AG04449 (cell line): ENCODE measurements around the gene TMPRSS12.
"Not testable (repeated sequence)": the region's sequence is repeated elsewhere in the genome, so short reads cannot be mapped to it uniquely, and the experiment has no call there.

Source experiments
- CTCF ChIA-PET: fragments of 350-600 bp; formaldehyde crosslinking; extraction: SDS; loops from one replicate; lab custom pipeline; 2021; ENCODE audit warnings: antibody characterized with exemption; lab: Yijun Ruan, JAX
- POLR2A ChIA-PET: fragments of 400-600, 350-600 bp; formaldehyde crosslinking; extraction: SDS; loops from one replicate; lab custom pipeline; 2020; ENCODE audit warnings: antibody characterized with exemption, inconsistent platforms; lab: Yijun Ruan, JAX
- DNase-seq: peaks from one replicate; pipeline ENCODE4 v3.0.0-alpha.2; 2010; ENCODE audit warnings: low read depth, low spot score
- H3K4me3 ChIP-seq: 2 replicates; pipeline ENCODE4 v1.5.1; 2011; ENCODE audit warnings: low read depth, mild to moderate bottlenecking, control low read depth, low read length
- CTCF ChIP-seq: IDR thresholded peaks from one replicate; pipeline ENCODE4 v1.5.1; 2011; ENCODE audit warnings: mild to moderate bottlenecking, moderate library complexity, low read length, control low read depth, inconsistent platforms; ENCODE audit not compliant: insufficient read depth; ENCODE audit errors: missing control alignments

TMPRSS12 gene

DNA sequence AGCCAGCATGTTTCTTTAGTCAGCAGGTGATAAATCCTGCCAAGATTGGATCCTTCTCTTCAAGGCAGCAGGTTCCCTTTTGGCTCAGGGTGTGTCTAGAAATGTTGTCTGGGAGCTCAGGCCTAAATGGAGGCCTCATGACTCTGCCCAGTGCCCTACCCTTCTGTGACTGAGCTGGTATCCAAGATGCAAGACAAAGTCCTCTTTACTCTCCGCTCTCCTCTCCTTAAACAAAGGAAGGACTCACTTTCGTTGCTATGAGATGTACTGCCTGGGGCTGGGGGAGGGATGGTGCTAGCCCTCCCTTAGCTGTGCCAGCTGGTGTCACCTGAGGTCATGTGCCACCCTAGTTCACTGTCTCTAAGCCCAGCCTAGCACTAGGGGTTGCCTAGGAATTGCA is 13.8 kb upstream of the TMPRSS12 start:
- CTCF ChIA-PET: interaction anchor here (1.0 to 8.9 kb wide), 2 partner anchors 159 to 198 kb away, joined by 3 to 201 read pairs; no protein-coding TSS in a partner anchor
- no peak overlapping the region for H3K4me3 ChIP-seq
- no peak for TF ChIP-seq CTCF
- POLR2A ChIA-PET: no interaction called here
- DNase-seq: no peak

DNA sequence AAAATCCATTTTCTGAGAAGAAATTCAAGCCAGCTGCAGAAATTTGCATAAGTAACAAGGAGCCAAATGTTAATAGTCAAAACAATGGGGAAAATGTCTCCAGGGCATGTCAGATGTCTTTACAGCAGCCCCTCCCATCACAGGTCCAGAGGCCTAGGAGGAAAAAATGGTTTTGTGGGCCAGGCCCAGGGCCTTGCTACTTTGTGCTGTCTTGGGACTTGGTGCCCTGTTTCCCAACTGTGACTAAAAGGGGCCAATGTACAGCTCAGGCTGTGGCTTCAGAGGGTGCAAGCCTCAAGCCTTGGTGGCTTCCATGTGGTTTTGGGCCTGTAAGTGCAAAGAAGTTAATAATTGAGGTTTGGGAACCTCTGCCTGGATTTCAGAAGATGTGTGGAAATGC is 8.9 kb upstream of the TMPRSS12 start:
- POLR2A ChIA-PET, DNase-seq, H3K4me3 ChIP-seq: not testable (repeated sequence)
- CTCF ChIA-PET: interaction anchor here (1.8 to 2.0 kb wide), 2 partner anchors 8 to 153 kb away, joined by 4 to 8 read pairs; no protein-coding TSS in a partner anchor

DNA sequence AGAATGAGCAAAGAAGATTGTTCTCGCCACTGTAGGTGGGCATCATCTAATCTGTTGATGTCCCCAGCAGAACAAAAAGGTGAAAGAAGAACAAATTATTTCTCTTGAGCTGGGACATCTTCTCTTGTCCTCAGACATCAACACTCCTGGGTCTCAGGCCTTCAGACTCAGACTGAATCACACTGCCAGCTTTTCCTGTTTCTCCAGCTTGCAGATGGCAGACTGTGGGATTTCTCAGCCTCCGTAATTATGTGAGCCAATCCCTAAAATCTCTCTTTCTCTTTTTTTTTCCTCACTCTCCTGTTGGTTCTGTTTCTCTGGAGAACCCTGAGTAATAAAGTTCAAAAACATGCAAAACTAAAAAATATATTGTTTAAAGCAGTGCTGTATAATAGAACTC is 3.7 kb upstream of the TMPRSS12 start:
- no peak for TF ChIP-seq CTCF
- CTCF ChIA-PET: interaction anchor here (0.9 to 1.4 kb wide), 4 partner anchors 13 to 148 kb away, joined by 3 to 5 read pairs (median 4); no protein-coding TSS in a partner anchor
- DNase-seq: no peak
- POLR2A ChIA-PET: interaction anchor here (1.0 kb wide), 1 partner anchor 14 kb away, joined by 4 read pairs; no protein-coding TSS in a partner anchor
- H3K4me3 ChIP-seq: no peak overlapping the region

GRCh38 chr12:50840809-50841487 is 1.8 kb upstream of the TMPRSS12 start:
- TF ChIP-seq CTCF: no peak
- no peak overlapping the region for H3K4me3 ChIP-seq
- POLR2A ChIA-PET: no interaction called here
- CTCF ChIA-PET: interaction anchor here (0.8 to 1.5 kb wide), 3 partner anchors 15 to 147 kb away, joined by 3 to 4 read pairs (median 4); no protein-coding TSS in a partner anchor
- DNase-seq: no peak

GRCh38 chr12:50841716-50842531 is 802 bp upstream of the TMPRSS12 start:
- H3K4me3 ChIP-seq: no peak overlapping the region
- CTCF ChIA-PET: no interaction called here
- POLR2A ChIA-PET: no interaction called here
- no peak for TF ChIP-seq CTCF
- no peak for DNase-seq

DNA sequence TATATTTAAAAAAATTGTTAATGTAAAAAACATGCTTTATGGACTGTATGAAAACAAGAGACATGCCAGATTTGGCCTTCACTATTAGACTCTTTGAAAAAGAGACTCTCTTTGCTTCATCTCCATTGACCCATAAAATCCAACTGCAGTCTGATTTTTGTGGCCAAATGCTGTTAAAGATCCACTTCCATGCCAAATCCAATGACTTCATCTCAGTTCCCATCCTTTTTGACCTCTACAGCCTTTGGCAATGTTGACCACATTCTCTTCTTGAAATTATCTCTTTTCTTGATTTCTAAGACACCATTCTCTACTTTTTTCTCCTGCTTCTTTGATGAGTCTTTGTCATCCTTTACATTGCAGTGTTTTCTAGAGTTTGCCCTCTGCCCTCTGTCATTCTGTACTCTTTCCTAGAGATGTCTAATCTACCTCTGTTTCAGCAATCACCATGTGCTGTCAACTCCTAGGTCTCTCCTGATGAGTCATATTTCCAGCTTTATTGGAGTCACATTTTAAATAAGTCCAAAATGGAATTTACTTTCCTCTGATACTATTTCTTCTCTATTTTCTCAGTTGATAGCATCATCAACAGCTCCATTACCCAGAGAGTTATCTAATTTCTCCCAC is 2.4 kb downstream of the TMPRSS12 start:
- no peak for DNase-seq

More for the DNA sequence above, 2.4 kb downstream of the TMPRSS12 start:
- TF ChIP-seq CTCF: no peak
- CTCF ChIA-PET: interaction anchor here (1.1 to 1.2 kb wide), 2 partner anchors 9 to 19 kb away, joined by 5 to 6 read pairs; no protein-coding TSS in a partner anchor
- POLR2A ChIA-PET: no interaction called here
- H3K4me3 ChIP-seq: no peak overlapping the region
